GM19438 (cell line): ENCODE results near the gene MSL3B.
"Not testable (repeated sequence)": the region's sequence is repeated elsewhere in the genome, so short reads cannot be mapped to it uniquely, and the experiment has no call there.

Experiments used
- ATAC-seq: cut with Tn5 transposase; IDR thresholded peaks from one replicate; pipeline ENCODE4 v1.9.1; 2021; ENCODE audit warnings: low read depth; ENCODE audit not compliant: unreplicated experiment

Gene MSL3B

GRCh38 chr2:233867993-233868532 is at the start of gene MSL3B:
MSL3B (minus strand) TSS chr2:233868386.
- ATAC-seq, result peak; percentile 75

GRCh38 chr2:233917116-233917515 is 48.9 kb upstream of the MSL3B start, which contains the start of gene TRPM8:
TRPM8 (plus strand) TSS chr2:233917373; CDS start chr2:233926538, 9,165 bp downstream.
- ATAC-seq, result no peak

GRCh38 chr2:233915128-233915527 is 46.9 kb upstream of the MSL3B start:
- ATAC-seq, result no peak

GRCh38 chr2:233912691-233913423 is 44.7 kb upstream of the MSL3B start:
- no peak for ATAC-seq

GRCh38 chr2:233907627-233908026 is 39.4 kb upstream of the MSL3B start:
- no peak for ATAC-seq

GRCh38 chr2:233905945-233906344 is 37.8 kb upstream of the MSL3B start:
- no peak for ATAC-seq

- no peak for ATAC-seq
Measured at GRCh38 chr2:233901884-233902283, 33.7 kb upstream of the MSL3B start.

- no peak for ATAC-seq
Measured at GRCh38 chr2:233901367-233901766, 33.2 kb upstream of the MSL3B start.

- not testable (repeated sequence) for ATAC-seq
Measured at GRCh38 chr2:233896253-233896652, 28.1 kb upstream of the MSL3B start.

- no peak for ATAC-seq
Measured at GRCh38 chr2:233892793-233893192, 24.6 kb upstream of the MSL3B start.

- ATAC-seq, result no peak
Measured at GRCh38 chr2:233882353-233882752, 14.2 kb upstream of the MSL3B start.

- ATAC-seq, result not testable (repeated sequence)
Measured at GRCh38 chr2:233872125-233872524, 3.9 kb upstream of the MSL3B start.

GRCh38 chr2:233871432-233871831 is 3.2 kb upstream of the MSL3B start:
- no peak for ATAC-seq

GRCh38 chr2:233866479-233866878 is 1.7 kb downstream of the MSL3B start:
- no peak for ATAC-seq

- no peak for ATAC-seq
Measured at GRCh38 chr2:233865838-233866237, 2.3 kb downstream of the MSL3B start.

- no peak for ATAC-seq
Measured at GRCh38 chr2:233862261-233862768, 5.9 kb downstream of the MSL3B start.

GRCh38 chr2:233858331-233858730 is 9.9 kb downstream of the MSL3B start:
- no peak for ATAC-seq

- no peak for ATAC-seq
Measured at GRCh38 chr2:233857511-233858141, 10.6 kb downstream of the MSL3B start.

GRCh38 chr2:233856184-233856583 is 12.0 kb downstream of the MSL3B start:
- ATAC-seq, result no peak

GRCh38 chr2:233855345-233855744 is 12.8 kb downstream of the MSL3B start:
- no peak for ATAC-seq

- ATAC-seq, result peak; percentile 96
Measured at GRCh38 chr2:233854241-233854981, 13.8 kb downstream of the MSL3B start, which contains the start of gene HJURP. HJURP (minus strand) TSS chr2:233854535; CDS start chr2:233854500, 35 bp downstream.
